DND-41 (cell line): Measurements from ENCODE around the gene CFHR1.

ENCODE experiments used
- ATAC-seq: fragments of 200-7000 bp; cut with Tn5 transposase; 3 replicates; pipeline ENCODE4 v1.9.1; 2021; ENCODE audit warnings: low read depth; ENCODE audit not compliant: insufficient read depth
- DNase-seq: peaks from one replicate; pipeline ENCODE4 v3.0.0-alpha.2; 2020
- H2AFZ ChIP-seq: 2 replicates; pipeline ENCODE4 v1.6.0; 2012; ENCODE audit warnings: low read depth, low read length
- H3K27ac ChIP-seq: 2 replicates; pipeline ENCODE4 v1.5.1; 2012; ENCODE audit warnings: low read length, inconsistent platforms
- H3K27me3 ChIP-seq: fragments of 200-600 bp; sonication (generic); 2 replicates; pipeline ENCODE4 v1.6.0; 2012; ENCODE audit warnings: low read length, mild to moderate bottlenecking, inconsistent platforms; ENCODE audit not compliant: insufficient read depth, poor library complexity
- H3K36me3 ChIP-seq: 2 replicates; pipeline ENCODE4 v1.5.1; 2012; ENCODE audit warnings: low read length, inconsistent platforms; ENCODE audit not compliant: insufficient read depth
- H3K4me1 ChIP-seq: 2 replicates; pipeline ENCODE4 v1.5.1; 2012; ENCODE audit warnings: mild to moderate bottlenecking, low read length; ENCODE audit not compliant: insufficient read depth
- H3K4me2 ChIP-seq: 2 replicates; pipeline ENCODE4 v1.6.0; 2012; ENCODE audit warnings: mild to moderate bottlenecking, moderate library complexity, low read length, inconsistent platforms; ENCODE audit not compliant: insufficient read depth
- H3K4me3 ChIP-seq, 2 experiments: fragments of 200-600 bp in 1 of 2; shearing (Covaris generic) in 1 of 2; 2 replicates each; pipeline ENCODE4 v1.5.1; 2012 to 2016; ENCODE audit warnings: inconsistent platforms in 2 of 2, low read length in 2 of 2, mild to moderate bottlenecking in 2 of 2, low read depth in 1 of 2, moderate library complexity in 1 of 2
- H3K79me2 ChIP-seq: 2 replicates; pipeline ENCODE4 v1.6.0; 2012; ENCODE audit warnings: low read length, inconsistent platforms; ENCODE audit not compliant: insufficient read depth
- H3K9ac ChIP-seq: 2 replicates; pipeline ENCODE4 v1.6.0; 2012; ENCODE audit warnings: low read depth, mild to moderate bottlenecking, inconsistent platforms, low read length, moderate library complexity
- H3K9me3 ChIP-seq: 2 replicates; pipeline ENCODE4 v1.5.1; 2012; ENCODE audit warnings: low read length, moderate library complexity, mild to moderate bottlenecking, inconsistent platforms; ENCODE audit not compliant: insufficient read depth, severe bottlenecking
- H4K20me1 ChIP-seq: 2 replicates; pipeline ENCODE4 v1.6.0; 2012; ENCODE audit warnings: low read length; ENCODE audit not compliant: insufficient read depth
- EZH2 ChIP-seq: IDR thresholded peaks from 3 replicates; pipeline ENCODE4 v1.6.1; 2012; ENCODE audit warnings: borderline replicate concordance, low read depth, mild to moderate bottlenecking, moderate library complexity, low read length, inconsistent platforms; ENCODE audit not compliant: severe bottlenecking
- TF ChIP-seq, protein P1 (sequence below): IDR thresholded peaks from 2 replicates; pipeline ENCODE4 v1.5.1; 2012; ENCODE audit warnings: borderline replicate concordance, low read length, moderate library complexity, mild to moderate bottlenecking; ENCODE audit not compliant: poor library complexity, severe bottlenecking; ENCODE audit errors: extremely low read depth

CFHR1 gene

DNA sequence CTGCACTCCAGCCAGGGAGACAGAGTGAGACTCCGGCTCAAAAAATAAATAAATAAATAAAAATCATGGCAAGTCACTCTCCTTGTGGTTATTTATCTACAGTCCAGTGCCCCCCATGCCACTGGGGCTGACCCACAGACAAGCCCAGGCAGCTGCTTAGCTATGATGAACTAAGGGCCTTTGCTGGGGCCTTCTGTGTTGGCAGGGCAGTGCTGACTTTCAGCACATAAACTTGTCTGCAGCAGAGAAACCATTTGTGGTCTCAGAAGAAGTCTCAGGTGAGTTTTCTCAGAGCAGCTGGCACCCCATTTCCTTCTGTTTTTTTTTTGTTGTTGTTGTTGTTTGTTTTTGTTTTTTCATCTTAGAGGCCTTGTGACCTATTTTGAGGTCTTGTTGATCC, 47.4 kb downstream of the CFHR1 start:
- no peak overlapping the region for H3K27ac ChIP-seq

DNA sequence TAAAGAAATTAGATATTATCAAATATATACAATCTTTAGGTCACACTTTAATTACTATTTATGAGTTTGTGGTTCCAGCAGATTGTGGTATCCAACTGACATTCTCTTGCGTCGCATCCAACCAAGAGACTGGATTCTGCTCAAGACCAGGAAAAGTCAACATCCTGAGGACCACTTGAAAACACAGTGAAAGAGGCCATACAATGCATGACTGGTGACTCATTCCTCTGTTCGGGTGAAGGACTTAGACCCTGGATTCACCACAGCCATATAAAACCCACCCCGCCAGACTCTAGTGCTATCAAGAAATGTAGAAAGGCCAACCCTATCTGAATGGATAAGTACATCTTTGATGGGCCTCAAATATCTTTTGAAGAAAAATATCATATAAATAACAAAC, 53.9 kb downstream of the CFHR1 start:
- Histone ChIP-seq H3K27ac (no peak overlapping the region), H3K9ac (no peak overlapping the region), H3K79me2 (no peaks in the 10 kb centered on the region), H3K4me2 (no peak overlapping the region), H3K4me3 (no peak overlapping the region), H4K20me1 (no peaks in the 10 kb centered on the region), H3K36me3 (no peaks in the 10 kb centered on the region), H3K27me3 (no peaks in the 10 kb centered on the region), H3K9me3 (no peaks in the 10 kb centered on the region), H3K4me1 (no peaks in the 10 kb centered on the region), H2AFZ (no peak overlapping the region)
- TF ChIP-seq, protein P1, sequence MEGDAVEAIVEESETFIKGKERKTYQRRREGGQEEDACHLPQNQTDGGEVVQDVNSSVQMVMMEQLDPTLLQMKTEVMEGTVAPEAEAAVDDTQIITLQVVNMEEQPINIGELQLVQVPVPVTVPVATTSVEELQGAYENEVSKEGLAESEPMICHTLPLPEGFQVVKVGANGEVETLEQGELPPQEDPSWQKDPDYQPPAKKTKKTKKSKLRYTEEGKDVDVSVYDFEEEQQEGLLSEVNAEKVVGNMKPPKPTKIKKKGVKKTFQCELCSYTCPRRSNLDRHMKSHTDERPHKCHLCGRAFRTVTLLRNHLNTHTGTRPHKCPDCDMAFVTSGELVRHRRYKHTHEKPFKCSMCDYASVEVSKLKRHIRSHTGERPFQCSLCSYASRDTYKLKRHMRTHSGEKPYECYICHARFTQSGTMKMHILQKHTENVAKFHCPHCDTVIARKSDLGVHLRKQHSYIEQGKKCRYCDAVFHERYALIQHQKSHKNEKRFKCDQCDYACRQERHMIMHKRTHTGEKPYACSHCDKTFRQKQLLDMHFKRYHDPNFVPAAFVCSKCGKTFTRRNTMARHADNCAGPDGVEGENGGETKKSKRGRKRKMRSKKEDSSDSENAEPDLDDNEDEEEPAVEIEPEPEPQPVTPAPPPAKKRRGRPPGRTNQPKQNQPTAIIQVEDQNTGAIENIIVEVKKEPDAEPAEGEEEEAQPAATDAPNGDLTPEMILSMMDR, result no peak
- no peak for TF ChIP-seq EZH2
- no peak for DNase-seq
- no peak for ATAC-seq

More for the DNA sequence above, 47.4 kb downstream of the CFHR1 start:
- DNase-seq (no peak), ATAC-seq (no peak)
- Histone ChIP-seq H3K9me3 (no peaks in the 10 kb centered on the region), H3K79me2 (no peaks in the 10 kb centered on the region), H3K4me3 (no peak overlapping the region), H3K27me3 (no peaks in the 10 kb centered on the region), H3K9ac (no peak overlapping the region), H3K36me3 (no peaks in the 10 kb centered on the region), H4K20me1 (no peaks in the 10 kb centered on the region), H3K4me2 (no peak overlapping the region), H2AFZ (no peak overlapping the region), H3K4me1 (no peaks in the 10 kb centered on the region)
- TF ChIP-seq EZH2, result no peak
- TF ChIP-seq, protein P1, result no peak

DNA sequence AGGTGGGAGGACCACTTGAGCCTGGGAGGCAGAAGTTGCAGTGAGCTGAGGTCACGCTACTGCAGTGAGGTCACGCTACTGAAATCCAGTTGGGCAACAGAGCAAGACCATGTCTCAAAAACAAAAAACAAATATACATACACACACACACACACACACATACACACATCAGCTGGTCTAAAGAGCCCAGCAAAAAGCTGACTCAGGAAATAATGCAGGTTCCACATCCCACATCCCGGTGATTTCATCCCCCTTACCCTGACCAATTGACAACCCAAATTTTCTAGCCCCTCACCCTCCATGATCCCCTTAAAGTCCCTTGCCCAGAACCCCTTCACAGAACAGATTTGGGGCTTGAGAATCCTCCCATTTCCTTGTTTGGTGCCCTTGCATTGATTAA, 56.4 kb downstream of the CFHR1 start:
- no peak overlapping the region for H3K27ac ChIP-seq
- no peak overlapping the region for H3K4me3 ChIP-seq
- H3K4me1 ChIP-seq, result no peaks in the 10 kb centered on the region
- no peaks in the 10 kb centered on the region for H4K20me1 ChIP-seq
- no peaks in the 10 kb centered on the region for H3K27me3 ChIP-seq
- no peak overlapping the region for H3K4me2 ChIP-seq
- no peak overlapping the region for H3K9ac ChIP-seq
- H2AFZ ChIP-seq, result no peak overlapping the region
- no peak for TF ChIP-seq EZH2
- TF ChIP-seq, protein P1, result no peak
- no peaks in the 10 kb centered on the region for H3K36me3 ChIP-seq
- ATAC-seq (no peak), DNase-seq (no peak)
- H3K79me2 ChIP-seq, result no peaks in the 10 kb centered on the region
- H3K9me3 ChIP-seq, result no peaks in the 10 kb centered on the region

DNA sequence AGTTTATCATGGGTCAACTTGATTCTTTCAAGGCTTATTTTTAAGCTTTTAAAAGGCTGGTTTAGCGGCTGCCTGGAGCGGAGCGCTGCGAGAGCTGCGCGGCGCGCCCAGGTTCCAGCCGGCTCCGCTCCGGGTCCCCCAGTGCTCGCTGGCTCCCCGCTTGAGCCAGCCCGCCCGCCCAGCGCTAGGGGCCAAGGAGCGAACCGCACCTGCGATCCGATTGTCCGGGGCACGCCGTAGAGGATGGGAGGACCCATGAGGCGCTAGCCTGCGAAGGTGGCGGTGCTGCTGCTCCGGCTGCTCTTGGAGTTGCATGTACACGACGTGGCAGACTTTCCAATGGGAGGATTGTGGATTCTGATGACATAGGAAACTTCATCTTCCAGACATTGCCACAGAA, 58.4 kb downstream of the CFHR1 start:
- TF ChIP-seq EZH2, result no peak
- TF ChIP-seq, protein P1, result no peak
- no peak overlapping the region for H3K4me2 ChIP-seq
- no peaks in the 10 kb centered on the region for H3K27me3 ChIP-seq
- no peaks in the 10 kb centered on the region for H3K9me3 ChIP-seq
- H4K20me1 ChIP-seq, result no peaks in the 10 kb centered on the region
- no peaks in the 10 kb centered on the region for H3K79me2 ChIP-seq
- no peak overlapping the region for H2AFZ ChIP-seq
- ATAC-seq, result no peak
- no peaks in the 10 kb centered on the region for H3K4me1 ChIP-seq
- DNase-seq, result no peak
- no peak overlapping the region for H3K9ac ChIP-seq
- no peaks in the 10 kb centered on the region for H3K36me3 ChIP-seq
- H3K4me3 ChIP-seq, result no peak overlapping the region
- no peak overlapping the region for H3K27ac ChIP-seq
